H1 (cell line): ENCODE measurements around the gene MYCBP2. TPM values are rescaled to one million over a fixed set of nuclear protein-coding genes. Genes with fewer than 3 reads are reported as not detected.

ENCODE experiments used
- CTCF ChIA-PET: fragments of 300-600 bp; sonication (Branson Sonifier 250); formaldehyde crosslinking; loops from one replicate; lab custom pipeline; 2021; ENCODE audit not compliant: partially characterized antibody; lab: Charles Lee
- POLR2A ChIA-PET: fragments of 300-600 bp; sonication (Branson Sonifier 250); formaldehyde crosslinking; loops from one replicate; lab custom pipeline; 2021; ENCODE audit warnings: inconsistent platforms; ENCODE audit not compliant: partially characterized antibody; lab: Charles Lee
- DNase-seq, 2 experiments: peaks; one replicate each; pipeline versions ENCODE4 v3.0.0 to v3.0.0-alpha.2; 2010 to 2022; ENCODE audit warnings: low spot score in 2 of 2, low read depth in 1 of 2, mixed read lengths in 1 of 2
- FAIRE-seq: peaks from 2 replicates; lab custom pipeline; 2011; peaks lifted over from hg19 to GRCh38; lab: Jason Lieb, UNC
- H2AFZ ChIP-seq: 2 replicates; pipeline ENCODE4 v1.8.1; 2012; ENCODE audit warnings: low read length, inconsistent platforms
- H2AK5ac ChIP-seq: 2 replicates; pipeline ENCODE4 v1.6.1; 2013; ENCODE audit warnings: low read depth, low read length
- H2BK120ac ChIP-seq: replicated peaks from 2 replicates; pipeline ENCODE3; 2013; ENCODE audit warnings: low read depth, low read length, inconsistent platforms
- H2BK12ac ChIP-seq: 2 replicates; pipeline ENCODE4 v1.6.1; 2013; ENCODE audit warnings: low read depth, low read length
- H2BK15ac ChIP-seq: 2 replicates; pipeline ENCODE4 v1.6.1; 2013; ENCODE audit warnings: low read length
- H2BK20ac ChIP-seq: 2 replicates; pipeline ENCODE4 v1.6.1; 2013; ENCODE audit warnings: low read length
- H2BK5ac ChIP-seq: 2 replicates; pipeline ENCODE4 v1.6.1; 2013; ENCODE audit warnings: low read depth, low read length
- H3K14ac ChIP-seq: 2 replicates; pipeline ENCODE4 v1.6.1; 2013; ENCODE audit warnings: inconsistent platforms; ENCODE audit not compliant: insufficient read length
- H3K18ac ChIP-seq: 2 replicates; pipeline ENCODE4 v1.6.1; 2013; ENCODE audit warnings: low read length; ENCODE audit errors: extremely low read depth
- H3K23ac ChIP-seq: 2 replicates; pipeline ENCODE4 v1.6.1; 2013; ENCODE audit warnings: inconsistent platforms; ENCODE audit not compliant: insufficient read length
- H3K23me2 ChIP-seq: 2 replicates; pipeline ENCODE4 v1.6.1; 2013; ENCODE audit warnings: low read depth, low read length
- H3K27ac ChIP-seq: 2 replicates; pipeline ENCODE4 v1.6.1; 2011; ENCODE audit warnings: low read depth, low read length, inconsistent platforms
- H3K27me3 ChIP-seq, 4 experiments: replicated peaks in 1 of 4; 1 replicate in 1 of 4; 2 replicates in 3 of 4; pipeline versions ENCODE4 v1.6.1 to v1.8.1; 2011 to 2013; ENCODE audit warnings: low read length in 3 of 4, mild to moderate bottlenecking in 3 of 4, inconsistent platforms in 2 of 4, mixed read lengths in 2 of 4, moderate library complexity in 1 of 4; ENCODE audit not compliant: control insufficient read depth in 3 of 4, insufficient read depth in 3 of 4; ENCODE audit errors: extremely low read depth in 1 of 4
- H3K36me3 ChIP-seq, 4 experiments: 2 replicates each; pipeline versions ENCODE4 v1.6.1 to v1.8.1; 2011 to 2013; ENCODE audit warnings: mild to moderate bottlenecking in 4 of 4, low read length in 3 of 4, moderate library complexity in 2 of 4, control low read depth in 1 of 4, inconsistent platforms in 1 of 4; ENCODE audit not compliant: insufficient read depth in 4 of 4, control insufficient read depth in 2 of 4
- H3K4ac ChIP-seq: replicated peaks from 2 replicates; pipeline ENCODE3; 2013; ENCODE audit warnings: low read length, low read depth, mixed read lengths, inconsistent platforms; ENCODE audit not compliant: insufficient read length
- H3K4me1 ChIP-seq, 4 experiments: replicated peaks in 1 of 4; 1 replicate in 1 of 4; 2 replicates in 3 of 4; pipeline versions ENCODE4 v1.6.1 to v1.8.1; 2011 to 2013; ENCODE audit warnings: low read length in 3 of 4, inconsistent platforms in 2 of 4, mixed read lengths in 1 of 4; ENCODE audit not compliant: insufficient read depth in 4 of 4, control insufficient read depth in 3 of 4
- H3K4me2 ChIP-seq, 2 experiments: 2 replicates each; pipeline versions ENCODE4 v1.6.1 to v1.8.1; 2011 to 2013; ENCODE audit warnings: low read depth in 2 of 2, low read length in 2 of 2, control low read depth in 1 of 2, inconsistent platforms in 1 of 2, mild to moderate bottlenecking in 1 of 2; ENCODE audit not compliant: insufficient read depth in 1 of 2
- H3K4me3 ChIP-seq, 4 experiments: fragments of 200-600, 300-600 bp in 1 of 4; sonication (generic), shearing (Covaris generic), sonication (Bioruptor Twin) in 1 of 4; 2 replicates each; pipeline versions ENCODE4 v1.5.1 to v1.8.1; 2011 to 2016; ENCODE audit warnings: low read length in 4 of 4, low read depth in 3 of 4, control low read depth in 2 of 4, inconsistent platforms in 2 of 4, mild to moderate bottlenecking in 2 of 4, mixed read lengths in 1 of 4, moderate library complexity in 1 of 4; ENCODE audit not compliant: insufficient read depth in 2 of 4; ENCODE audit errors: extremely low read depth in 1 of 4
- H3K56ac ChIP-seq: replicated peaks from 2 replicates; pipeline ENCODE3; 2013; ENCODE audit warnings: low read depth, mild to moderate bottlenecking, mixed read lengths, low read length, inconsistent platforms; ENCODE audit not compliant: insufficient read length
- H3K79me1 ChIP-seq: 2 replicates; pipeline ENCODE4 v1.6.1; 2013; ENCODE audit warnings: low read depth, low read length, control low read depth
- H3K79me2 ChIP-seq, 2 experiments: 2 replicates each; pipeline versions ENCODE4 v1.6.1 to v1.8.1; 2012 to 2013; ENCODE audit warnings: low read length in 2 of 2, mild to moderate bottlenecking in 2 of 2, inconsistent platforms in 1 of 2; ENCODE audit not compliant: insufficient read depth in 2 of 2, control insufficient read depth in 1 of 2
- H3K9ac ChIP-seq, 4 experiments: replicated peaks in 1 of 4; 1 replicate in 1 of 4; 2 replicates in 3 of 4; pipeline versions ENCODE4 v1.6.1 to v1.8.1; 2011 to 2013; ENCODE audit warnings: low read depth in 3 of 4, low read length in 3 of 4, control low read depth in 2 of 4, mild to moderate bottlenecking in 2 of 4, moderate library complexity in 2 of 4, inconsistent platforms in 1 of 4; ENCODE audit errors: extremely low read depth in 1 of 4
- H3K9me3 ChIP-seq, 2 experiments: 2 replicates each; pipeline versions ENCODE4 v1.6.1 to v1.8.1; 2012 to 2013; ENCODE audit warnings: mild to moderate bottlenecking in 2 of 2, moderate library complexity in 2 of 2, control low read depth in 1 of 2, inconsistent platforms in 1 of 2, low read depth in 1 of 2, low read length in 1 of 2, mixed read lengths in 1 of 2; ENCODE audit not compliant: insufficient read depth in 2 of 2
- H4K20me1 ChIP-seq, 2 experiments: replicated peaks in 1 of 2; 2 replicates each; pipeline versions ENCODE3 to v1.8.1; 2011 to 2013; ENCODE audit warnings: inconsistent platforms in 2 of 2, low read length in 2 of 2, mild to moderate bottlenecking in 1 of 2; ENCODE audit not compliant: insufficient read depth in 2 of 2, control insufficient read depth in 1 of 2
- H4K5ac ChIP-seq: 2 replicates; pipeline ENCODE4 v1.6.1; 2013; ENCODE audit warnings: low read length, low read depth, mixed read lengths, inconsistent platforms; ENCODE audit not compliant: insufficient read length
- H4K8ac ChIP-seq: 2 replicates; pipeline ENCODE4 v1.8.0; 2013; ENCODE audit warnings: mild to moderate bottlenecking, moderate library complexity, low read length, inconsistent platforms; ENCODE audit not compliant: insufficient read depth; ENCODE audit errors: extremely low read depth
- H4K91ac ChIP-seq: replicated peaks from 2 replicates; pipeline ENCODE3; 2013; ENCODE audit warnings: low read length, mixed read lengths, inconsistent platforms; ENCODE audit not compliant: insufficient read length
- PHF8 ChIP-seq: fragments of 200-600 bp; sonication (generic); conservative IDR thresholded peaks from 2 replicates; pipeline ENCODE4 v1.7.1; 2012; ENCODE audit warnings: low read depth, mild to moderate bottlenecking, inconsistent platforms, low read length, moderate library complexity
- RBBP5 ChIP-seq: IDR thresholded peaks from 2 replicates; pipeline ENCODE4 v1.7.1; 2012; ENCODE audit warnings: low read depth, mild to moderate bottlenecking, inconsistent platforms, low read length, moderate library complexity, borderline replicate concordance
- SP1 ChIP-seq: IDR thresholded peaks from 2 replicates; pipeline ENCODE4 v1.6.1; 2011; ENCODE audit warnings: low read depth, low read length
- WGBS, 2 experiments: shearing (Covaris generic) in 1 of 2; methylation state at CpG; one replicate each; pipeline versions ENCODE4 v1.1.6 to v1.1.7; 2013 to 2015; ENCODE audit warnings: low lambda C conversion rate in 2 of 2, mixed read lengths in 2 of 2, inconsistent platforms in 1 of 2, low coverage in 1 of 2, missing lambda C conversion rate in 1 of 2; ENCODE audit not compliant: insufficient replicate concordance in 2 of 2, insufficient coverage in 1 of 2, insufficient read length in 1 of 2; ENCODE audit errors: extremely low coverage in 1 of 2, missing lambda C conversion rate in 1 of 2; 5-methylcytosine and 5-hydroxymethylcytosine counted together
- polyA plus RNA-seq, 7 experiments: library from polyadenylated mRNA; depleted of rRNA in 3 of 7; stranded (reverse) in 5 of 7; unstranded in 2 of 7; fragments of >200 nt in 5 of 7; fragments of 200-250 nt in 2 of 7; gene quantifications; 1 replicate in 5 of 7; 2 replicates in 1 of 7; 4 replicates in 1 of 7; pipeline versions ENCODE4 v1.2.1 to v1.2.3, GENCODE V29; 2011 to 2013; ENCODE audit warnings: missing spikeins in 2 of 7, mixed read lengths in 2 of 7
- total RNA-seq: library from RNA; stranded (reverse); fragmentation: NEBNext Ultra II Directional; extraction: Animal tissue kit (Norgen Biotek cat#: 25700); gene quantifications from 2 replicates; pipeline ENCODE4 v1.2.1, GENCODE V29; 2021

MYCBP2 gene
- total and polyA plus RNA-seq, 2 of the 8 experiments (the other 6 are each of a cell fraction or from before 2014, with no cell fraction given) = 19.0 to 52.1 TPM

- Histone ChIP-seq H3K4me3 (no peak overlapping the region), H3K4ac (no peak overlapping the region), H3K23ac (no peak overlapping the region), H3K18ac (no peak overlapping the region), H4K20me1 (no peaks in the 10 kb centered on the region), H3K36me3 (no peaks in the 10 kb centered on the region), H3K27me3 (peaks cover 0 to 4% (median 1%) of the 10 kb centered on the region in 4 experiments; a peak in 5 of 7 replicates), H3K14ac (no peak overlapping the region), H4K8ac (no peak overlapping the region), H3K9me3 (no peaks in the 10 kb centered on the region), H2BK12ac (no peak overlapping the region), H2BK20ac (no peak overlapping the region), H2AFZ (no peak overlapping the region), H3K56ac (no peak overlapping the region), H2BK120ac (no peak overlapping the region), H3K79me1 (no peaks in the 10 kb centered on the region), H3K4me1 (peaks cover 0 to 6% (median 1%) of the 10 kb centered on the region in 4 experiments; a peak in 3 of 7 replicates), H3K79me2 (no peaks in the 10 kb centered on the region), H3K27ac (no peak overlapping the region), H3K4me2 (no peak overlapping the region), H2BK5ac (no peak overlapping the region), H2BK15ac (no peak overlapping the region), H3K23me2 (peaks cover 16% of the 10 kb centered on the region), H2AK5ac (no peak overlapping the region), H4K5ac (no peak overlapping the region), H4K91ac (no peak overlapping the region), H3K9ac (no peak overlapping the region)
- POLR2A ChIA-PET = interaction anchor here (0.5 kb wide), 1 partner anchor 311 kb away, joined by 3 read pairs; no protein-coding TSS in a partner anchor
- FAIRE-seq (no peak), DNase-seq (no peak)
- CTCF ChIA-PET = no interaction called here
- 93% methylated on average over 2 of the region's 2 CpGs; no CpG with 5 or more reads in 1 of the 2 experiments for WGBS, 2 experiments
- TF ChIP-seq PHF8 = no peak
- no peak for TF ChIP-seq RBBP5
- TF ChIP-seq SP1 = no peak
These were observed 4.5 kb upstream of the MYCBP2 start for GRCh38 chr13:77331421-77331820.
